ENCODE results near the gene MRPL19. TPM values are rescaled to one million over a fixed set of nuclear protein-coding genes. Genes with fewer than 3 reads are reported as not detected.

The MRPL19 gene
- total and polyA plus RNA-seq, 10 of the 15 experiments (the other 5 are each of a cell fraction or from before 2014, with no cell fraction given), result 13.1 to 99.0 (median 56.6) TPM

DNA sequence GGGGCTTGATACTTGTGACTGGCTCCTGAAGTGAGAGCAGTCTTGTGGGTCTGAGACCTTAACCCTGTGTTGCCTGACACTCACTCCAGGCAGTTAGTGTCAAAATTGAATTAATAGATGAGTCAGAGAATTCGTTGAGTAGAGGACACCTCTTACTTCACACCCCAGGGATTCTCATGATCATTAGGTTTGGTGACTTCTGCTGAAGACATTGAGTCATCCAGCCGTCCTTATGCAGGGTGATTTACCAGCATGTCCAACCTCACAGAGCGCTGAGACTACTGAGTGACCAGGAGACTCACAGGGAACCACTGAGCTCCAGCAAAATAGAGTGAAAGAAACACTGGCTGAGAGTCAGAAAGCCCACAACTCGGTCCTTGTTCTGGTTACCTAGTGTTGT is 49.8 kb upstream of the MRPL19 start:
- no peaks in the 10 kb centered on the region for H3K4me1 ChIP-seq (ENCODE audit: control insufficient read depth, insufficient read depth, low read length)
- ChIA-PET POLR2A (no interaction called here), RAD21 (ENCODE audit: unreplicated experiment) (interaction anchor here (1.2 kb wide), 1 partner anchor 10 kb away, joined by 3 read pairs; no protein-coding TSS in a partner anchor), SMC1A (ENCODE audit: uncharacterized antibody, unreplicated experiment) (interaction anchor here (1.0 to 1.9 kb wide), 3 partner anchors 10 to 164 kb away, joined by 3 to 4 read pairs (median 4); no protein-coding TSS in a partner anchor), CTCF (interaction anchor here (0.9 to 1.0 kb wide), 2 partner anchors 12 to 34 kb away, joined by 3 read pairs; no protein-coding TSS in a partner anchor)
- H3K79me2 ChIP-seq (ENCODE audit: control insufficient read depth, insufficient read depth, low read length), result no peaks in the 10 kb centered on the region
- no peaks in the 10 kb centered on the region; a peak in 1 of 4 replicates for H3K27me3 ChIP-seq (replicated peaks in 1 of 2; ENCODE audit: control insufficient read depth in 2 of 2, insufficient read depth in 2 of 2, low read length in 1 of 2)
- no peak for FAIRE-seq
- no peak overlapping the region for H3K9ac ChIP-seq (ENCODE audit: control insufficient read depth, insufficient read depth, low read length)
- H3K27ac ChIP-seq (ENCODE audit: control insufficient read depth, insufficient read depth), result no peak overlapping the region
- H2AFZ ChIP-seq (ENCODE audit: control insufficient read depth, low read depth, low read length), result no peak overlapping the region
- no TSS peak for BruUV-seq (replicated peaks)
- in situ Hi-C loops (cut with MboI), result no loop called here
- no peaks in the 10 kb centered on the region for H4K20me1 ChIP-seq (ENCODE audit: control insufficient read depth, insufficient read depth)
- intact Hi-C loops (cut with micrococcal nuclease; ENCODE audit: unreplicated experiment), result no loop called here
- 22% methylated on average over 4 of the region's 4 CpGs for WGBS (ENCODE audit: insufficient coverage, insufficient replicate concordance, low lambda C conversion rate, missing lambda C conversion rate)
- H3K4me2 ChIP-seq (ENCODE audit: control insufficient read depth, insufficient read depth), result no peak overlapping the region
- TF ChIP-seq NBN (IDR thresholded peaks at IDR 0.05) (no peak), SP1 (IDR thresholded peaks at IDR 0.05; ENCODE audit: low read depth, low read length) (no peak), NFIC (IDR thresholded peaks at IDR 0.05; ENCODE audit: low read depth, low read length) (no peak), CREM (IDR thresholded peaks at IDR 0.05; ENCODE audit: low read depth) (no peak), RUNX3 (IDR thresholded peaks at IDR 0.05; ENCODE audit: low read length) (no peak), NFYB (IDR thresholded peaks at IDR 0.05; ENCODE audit: insufficient read depth, low read depth, low read length) (no peak)
- TF ChIP-seq, protein P1, sequence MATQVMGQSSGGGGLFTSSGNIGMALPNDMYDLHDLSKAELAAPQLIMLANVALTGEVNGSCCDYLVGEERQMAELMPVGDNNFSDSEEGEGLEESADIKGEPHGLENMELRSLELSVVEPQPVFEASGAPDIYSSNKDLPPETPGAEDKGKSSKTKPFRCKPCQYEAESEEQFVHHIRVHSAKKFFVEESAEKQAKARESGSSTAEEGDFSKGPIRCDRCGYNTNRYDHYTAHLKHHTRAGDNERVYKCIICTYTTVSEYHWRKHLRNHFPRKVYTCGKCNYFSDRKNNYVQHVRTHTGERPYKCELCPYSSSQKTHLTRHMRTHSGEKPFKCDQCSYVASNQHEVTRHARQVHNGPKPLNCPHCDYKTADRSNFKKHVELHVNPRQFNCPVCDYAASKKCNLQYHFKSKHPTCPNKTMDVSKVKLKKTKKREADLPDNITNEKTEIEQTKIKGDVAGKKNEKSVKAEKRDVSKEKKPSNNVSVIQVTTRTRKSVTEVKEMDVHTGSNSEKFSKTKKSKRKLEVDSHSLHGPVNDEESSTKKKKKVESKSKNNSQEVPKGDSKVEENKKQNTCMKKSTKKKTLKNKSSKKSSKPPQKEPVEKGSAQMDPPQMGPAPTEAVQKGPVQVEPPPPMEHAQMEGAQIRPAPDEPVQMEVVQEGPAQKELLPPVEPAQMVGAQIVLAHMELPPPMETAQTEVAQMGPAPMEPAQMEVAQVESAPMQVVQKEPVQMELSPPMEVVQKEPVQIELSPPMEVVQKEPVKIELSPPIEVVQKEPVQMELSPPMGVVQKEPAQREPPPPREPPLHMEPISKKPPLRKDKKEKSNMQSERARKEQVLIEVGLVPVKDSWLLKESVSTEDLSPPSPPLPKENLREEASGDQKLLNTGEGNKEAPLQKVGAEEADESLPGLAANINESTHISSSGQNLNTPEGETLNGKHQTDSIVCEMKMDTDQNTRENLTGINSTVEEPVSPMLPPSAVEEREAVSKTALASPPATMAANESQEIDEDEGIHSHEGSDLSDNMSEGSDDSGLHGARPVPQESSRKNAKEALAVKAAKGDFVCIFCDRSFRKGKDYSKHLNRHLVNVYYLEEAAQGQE (IDR thresholded peaks at IDR 0.05; ENCODE audit: low read depth, low read length), result no peak
- TF ChIP-seq, protein P2, sequence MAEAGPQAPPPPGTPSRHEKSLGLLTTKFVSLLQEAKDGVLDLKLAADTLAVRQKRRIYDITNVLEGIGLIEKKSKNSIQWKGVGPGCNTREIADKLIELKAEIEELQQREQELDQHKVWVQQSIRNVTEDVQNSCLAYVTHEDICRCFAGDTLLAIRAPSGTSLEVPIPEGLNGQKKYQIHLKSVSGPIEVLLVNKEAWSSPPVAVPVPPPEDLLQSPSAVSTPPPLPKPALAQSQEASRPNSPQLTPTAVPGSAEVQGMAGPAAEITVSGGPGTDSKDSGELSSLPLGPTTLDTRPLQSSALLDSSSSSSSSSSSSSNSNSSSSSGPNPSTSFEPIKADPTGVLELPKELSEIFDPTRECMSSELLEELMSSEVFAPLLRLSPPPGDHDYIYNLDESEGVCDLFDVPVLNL (IDR thresholded peaks at IDR 0.05; ENCODE audit: low read depth, low read length), result no peak
- DNase-seq (ENCODE audit: low read depth, low spot score), result no peak
- no peaks in the 10 kb centered on the region for H3K36me3 ChIP-seq (ENCODE audit: control insufficient read depth in 2 of 2, insufficient read depth in 2 of 2, low read length in 1 of 2)
- H3K4me3 ChIP-seq, result no peak overlapping the region
- no peaks in the 10 kb centered on the region for H3K9me3 ChIP-seq (replicated peaks; ENCODE audit: control insufficient read depth, insufficient read depth, low read length)
- ATAC-seq, result no peak
